ENCODE results near the gene LBP.

The LBP gene

DNA sequence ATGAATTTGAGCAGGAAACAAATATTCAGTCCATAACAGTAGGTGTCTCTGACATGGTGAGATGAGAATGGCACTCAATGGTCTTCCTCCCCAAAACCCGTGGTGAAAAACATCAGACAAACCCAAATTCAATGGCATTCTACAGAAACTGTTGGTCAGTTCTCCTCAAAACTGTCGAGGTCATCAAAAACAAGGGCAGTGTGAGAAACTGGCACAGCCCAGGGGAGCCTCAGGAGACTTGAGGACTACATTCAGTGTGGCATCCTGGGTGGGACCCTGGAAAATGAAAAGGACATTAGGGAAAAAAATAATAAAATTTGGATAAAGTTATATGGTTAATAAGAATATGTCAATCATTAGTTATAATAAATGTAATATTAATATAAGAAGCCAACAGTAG, 40.6 kb downstream of the LBP start:
- H3K27me3 ChIP-seq (ENCODE audit: insufficient read depth, low read length, poor library complexity), result peaks cover 10% of the 10 kb centered on the region
- H3K36me3 ChIP-seq (ENCODE audit: insufficient read depth, low read length), result no peaks in the 10 kb centered on the region
- no peak for ATAC-seq (ENCODE audit: insufficient read depth, low read depth)
- no peak overlapping the region for H3K4me2 ChIP-seq (ENCODE audit: insufficient read depth, low read length)
- H3K4me3 ChIP-seq (ENCODE audit: low read depth in 1 of 2, low read length in 2 of 2), result no peak overlapping the region
- H3K4me1 ChIP-seq (ENCODE audit: insufficient read depth, low read length), result no peaks in the 10 kb centered on the region
- H3K9me3 ChIP-seq (ENCODE audit: insufficient read depth, low read length, severe bottlenecking), result no peaks in the 10 kb centered on the region
- H3K79me2 ChIP-seq (ENCODE audit: insufficient read depth, low read length), result no peaks in the 10 kb centered on the region
- H4K20me1 ChIP-seq (ENCODE audit: insufficient read depth, low read length), result no peaks in the 10 kb centered on the region
- TF ChIP-seq, protein P1, sequence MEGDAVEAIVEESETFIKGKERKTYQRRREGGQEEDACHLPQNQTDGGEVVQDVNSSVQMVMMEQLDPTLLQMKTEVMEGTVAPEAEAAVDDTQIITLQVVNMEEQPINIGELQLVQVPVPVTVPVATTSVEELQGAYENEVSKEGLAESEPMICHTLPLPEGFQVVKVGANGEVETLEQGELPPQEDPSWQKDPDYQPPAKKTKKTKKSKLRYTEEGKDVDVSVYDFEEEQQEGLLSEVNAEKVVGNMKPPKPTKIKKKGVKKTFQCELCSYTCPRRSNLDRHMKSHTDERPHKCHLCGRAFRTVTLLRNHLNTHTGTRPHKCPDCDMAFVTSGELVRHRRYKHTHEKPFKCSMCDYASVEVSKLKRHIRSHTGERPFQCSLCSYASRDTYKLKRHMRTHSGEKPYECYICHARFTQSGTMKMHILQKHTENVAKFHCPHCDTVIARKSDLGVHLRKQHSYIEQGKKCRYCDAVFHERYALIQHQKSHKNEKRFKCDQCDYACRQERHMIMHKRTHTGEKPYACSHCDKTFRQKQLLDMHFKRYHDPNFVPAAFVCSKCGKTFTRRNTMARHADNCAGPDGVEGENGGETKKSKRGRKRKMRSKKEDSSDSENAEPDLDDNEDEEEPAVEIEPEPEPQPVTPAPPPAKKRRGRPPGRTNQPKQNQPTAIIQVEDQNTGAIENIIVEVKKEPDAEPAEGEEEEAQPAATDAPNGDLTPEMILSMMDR (IDR thresholded peaks at IDR 0.05; ENCODE audit: borderline replicate concordance, extremely low read depth, low read length, poor library complexity, severe bottlenecking), result no peak
- TF ChIP-seq EZH2 (IDR thresholded peaks at IDR 0.05; ENCODE audit: borderline replicate concordance, low read depth, low read length, severe bottlenecking), result no peak
- DNase-seq, result no peak
- no peak overlapping the region for H3K9ac ChIP-seq (ENCODE audit: low read depth, low read length)
- H2AFZ ChIP-seq (ENCODE audit: low read depth, low read length), result no peak overlapping the region
- no peak overlapping the region for H3K27ac ChIP-seq (ENCODE audit: low read length)

- no peak overlapping the region for H3K4me3 ChIP-seq (ENCODE audit: low read depth in 1 of 2, low read length in 2 of 2)
- no peaks in the 10 kb centered on the region for H3K4me1 ChIP-seq (ENCODE audit: insufficient read depth, low read length)
- H3K27me3 ChIP-seq (ENCODE audit: insufficient read depth, low read length, poor library complexity), result peaks cover 10% of the 10 kb centered on the region
- H3K9ac ChIP-seq (ENCODE audit: low read depth, low read length), result no peak overlapping the region
- no peaks in the 10 kb centered on the region for H4K20me1 ChIP-seq (ENCODE audit: insufficient read depth, low read length)
- no peak overlapping the region for H3K27ac ChIP-seq (ENCODE audit: low read length)
- no peaks in the 10 kb centered on the region for H3K36me3 ChIP-seq (ENCODE audit: insufficient read depth, low read length)
- no peaks in the 10 kb centered on the region for H3K9me3 ChIP-seq (ENCODE audit: insufficient read depth, low read length, severe bottlenecking)
- DNase-seq (no peak), ATAC-seq (ENCODE audit: insufficient read depth, low read depth) (no peak)
- H3K4me2 ChIP-seq (ENCODE audit: insufficient read depth, low read length), result no peak overlapping the region
- TF ChIP-seq, protein P1 (IDR thresholded peaks at IDR 0.05; ENCODE audit: borderline replicate concordance, extremely low read depth, low read length, poor library complexity, severe bottlenecking), result peak; percentile 31
- TF ChIP-seq EZH2 (IDR thresholded peaks at IDR 0.05; ENCODE audit: borderline replicate concordance, low read depth, low read length, severe bottlenecking), result no peak
- H2AFZ ChIP-seq (ENCODE audit: low read depth, low read length), result no peak overlapping the region
- H3K79me2 ChIP-seq (ENCODE audit: insufficient read depth, low read length), result no peaks in the 10 kb centered on the region
Measured at GRCh38 chr20:38387953-38388352, 41.7 kb downstream of the LBP start.

- ATAC-seq (ENCODE audit: insufficient read depth, low read depth) (peak; percentile 29; the same call in 1 of the 3 replicates), DNase-seq (no peak)
- Histone ChIP-seq H4K20me1 (ENCODE audit: insufficient read depth, low read length) (no peaks in the 10 kb centered on the region), H3K4me3 (ENCODE audit: low read depth in 1 of 2, low read length in 2 of 2) (no peak overlapping the region), H2AFZ (ENCODE audit: low read depth, low read length) (no peak overlapping the region), H3K27ac (ENCODE audit: low read length) (no peak overlapping the region), H3K4me1 (ENCODE audit: insufficient read depth, low read length) (no peaks in the 10 kb centered on the region), H3K36me3 (ENCODE audit: insufficient read depth, low read length) (no peaks in the 10 kb centered on the region), H3K9ac (ENCODE audit: low read depth, low read length) (no peak overlapping the region), H3K79me2 (ENCODE audit: insufficient read depth, low read length) (no peaks in the 10 kb centered on the region), H3K27me3 (ENCODE audit: insufficient read depth, low read length, poor library complexity) (peaks cover 11% of the 10 kb centered on the region), H3K9me3 (ENCODE audit: insufficient read depth, low read length, severe bottlenecking) (no peaks in the 10 kb centered on the region), H3K4me2 (ENCODE audit: insufficient read depth, low read length) (no peak overlapping the region)
- TF ChIP-seq, protein P1 (IDR thresholded peaks at IDR 0.05; ENCODE audit: borderline replicate concordance, extremely low read depth, low read length, poor library complexity, severe bottlenecking), result no peak
- TF ChIP-seq EZH2 (IDR thresholded peaks at IDR 0.05; ENCODE audit: borderline replicate concordance, low read depth, low read length, severe bottlenecking), result no peak
Measured at GRCh38 chr20:38392356-38392755, 46.1 kb downstream of the LBP start.

DNA sequence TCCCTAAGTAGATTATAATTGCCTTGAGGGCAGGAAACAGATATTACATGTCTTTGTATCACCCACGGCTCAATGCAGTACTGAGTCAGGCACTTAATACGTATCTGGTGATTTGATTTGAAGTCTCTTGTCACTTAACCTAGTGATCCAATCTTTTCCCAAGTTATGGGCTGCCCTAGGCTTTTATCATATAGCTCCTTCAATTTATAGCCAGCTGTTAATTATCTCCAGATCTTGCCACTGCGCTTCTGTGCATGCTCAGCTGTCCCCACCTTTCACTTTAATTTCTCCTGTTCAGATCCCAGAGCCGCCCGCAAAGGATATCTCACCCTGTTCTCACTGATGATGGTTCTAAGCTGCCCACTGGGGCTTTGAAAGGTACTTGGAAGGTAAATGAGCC, 47.0 kb downstream of the LBP start:
- no peak for DNase-seq

More for the DNA sequence above, 47.0 kb downstream of the LBP start:
- Histone ChIP-seq H3K79me2 (ENCODE audit: insufficient read depth, low read length) (no peaks in the 10 kb centered on the region), H3K36me3 (ENCODE audit: insufficient read depth, low read length) (no peaks in the 10 kb centered on the region), H3K27ac (ENCODE audit: low read length) (no peak overlapping the region), H3K27me3 (ENCODE audit: insufficient read depth, low read length, poor library complexity) (peaks cover 13% of the 10 kb centered on the region), H4K20me1 (ENCODE audit: insufficient read depth, low read length) (no peaks in the 10 kb centered on the region), H2AFZ (ENCODE audit: low read depth, low read length) (no peak overlapping the region), H3K9me3 (ENCODE audit: insufficient read depth, low read length, severe bottlenecking) (no peaks in the 10 kb centered on the region), H3K4me2 (ENCODE audit: insufficient read depth, low read length) (no peak overlapping the region), H3K4me1 (ENCODE audit: insufficient read depth, low read length) (no peaks in the 10 kb centered on the region), H3K9ac (ENCODE audit: low read depth, low read length) (no peak overlapping the region), H3K4me3 (ENCODE audit: low read depth in 1 of 2, low read length in 2 of 2) (no peak overlapping the region)
- no peak for TF ChIP-seq EZH2 (IDR thresholded peaks at IDR 0.05; ENCODE audit: borderline replicate concordance, low read depth, low read length, severe bottlenecking)
- TF ChIP-seq, protein P1 (IDR thresholded peaks at IDR 0.05; ENCODE audit: borderline replicate concordance, extremely low read depth, low read length, poor library complexity, severe bottlenecking), result no peak
- no peak for ATAC-seq (ENCODE audit: insufficient read depth, low read depth)

All from DND-41 (cell line).